Activated T-cell treated with anti-CD3 and anti-CD28 coated beads for 24 hours (primary cell): ENCODE results near the gene METTL23.
"Not testable (repeated sequence)": the region's sequence is repeated elsewhere in the genome, so short reads cannot be mapped to it uniquely, and the experiment has no call there.

Experiments
- DNase-seq: peaks from one replicate; pipeline ENCODE4 v3.0.0-alpha.2; 2020; ENCODE audit warnings: low read depth

METTL23 gene

GRCh38 chr17:76695059-76695831, 31.4 kb upstream of the METTL23 start:
- DNase-seq = no peak

- no peak for DNase-seq
These were observed 29.6 kb upstream of the METTL23 start for GRCh38 chr17:76696763-76697701.

GRCh38 chr17:76697702-76698465, 28.8 kb upstream of the METTL23 start:
- no peak for DNase-seq

GRCh38 chr17:76698466-76698977, 28.1 kb upstream of the METTL23 start:
- DNase-seq = not testable (repeated sequence)

- DNase-seq = no peak
These were observed 26.4 kb upstream of the METTL23 start for GRCh38 chr17:76700270-76700616.

GRCh38 chr17:76700617-76701470, 25.8 kb upstream of the METTL23 start:
- no peak for DNase-seq

GRCh38 chr17:76701471-76701967, 25.1 kb upstream of the METTL23 start:
- no peak for DNase-seq

GRCh38 chr17:76702076-76702475, 24.6 kb upstream of the METTL23 start:
- no peak for DNase-seq

GRCh38 chr17:76702941-76703637, 23.6 kb upstream of the METTL23 start:
- no peak for DNase-seq

GRCh38 chr17:76704805-76705204, 21.8 kb upstream of the METTL23 start:
- DNase-seq = no peak

- DNase-seq = no peak
These were observed 19.8 kb upstream of the METTL23 start for GRCh38 chr17:76706817-76707216.

- DNase-seq = no peak
These were observed 18.4 kb upstream of the METTL23 start for GRCh38 chr17:76707985-76708807.

GRCh38 chr17:76709077-76709950, 17.3 kb upstream of the METTL23 start:
- DNase-seq = no peak

GRCh38 chr17:76709951-76710862, 16.4 kb upstream of the METTL23 start:
- not testable (repeated sequence) for DNase-seq

GRCh38 chr17:76710863-76711611, 15.6 kb upstream of the METTL23 start, which contains the start of gene MXRA7:
Gene MXRA7, minus strand, starts transcription at chr17:76710965. Its CDS starts 19 bp downstream, at chr17:76710946.
- no peak for DNase-seq

- not testable (repeated sequence) for DNase-seq
These were observed 14.3 kb upstream of the METTL23 start for GRCh38 chr17:76712321-76712720.
